Activated CD8-positive, alpha-beta memory T cell treated with anti-CD3 and anti-CD28 coated beads for 4 hours (primary cell): Measurements from ENCODE around the gene ITGB6.

ENCODE experiments used
- DNase-seq, 2 donors: peaks; one replicate each; pipeline ENCODE4 v3.0.0-alpha.2; 2020; ENCODE audit warnings: low read depth in 2 of 2

Gene ITGB6

GRCh38 chr2:160221391-160222276, 21.6 kb upstream of the ITGB6 start:
- DNase-seq, result no peak

- no peak for DNase-seq
Observed at GRCh38 chr2:160220545-160221009, 20.5 kb upstream of the ITGB6 start.

- DNase-seq, result no peak
Observed at GRCh38 chr2:160220026-160220425, 20.0 kb upstream of the ITGB6 start.

GRCh38 chr2:160214461-160215445, 14.7 kb upstream of the ITGB6 start:
- DNase-seq, result no peak

- no peak for DNase-seq
Observed at GRCh38 chr2:160213511-160213910, 13.4 kb upstream of the ITGB6 start.

GRCh38 chr2:160210599-160211138, 10.6 kb upstream of the ITGB6 start:
- DNase-seq, result peak; percentile 25 to 41

GRCh38 chr2:160209516-160209856, 9.4 kb upstream of the ITGB6 start:
- no peak for DNase-seq

GRCh38 chr2:160208655-160209515, 8.8 kb upstream of the ITGB6 start:
- no peak for DNase-seq

- no peak for DNase-seq
Observed at GRCh38 chr2:160207804-160208654, 8.0 kb upstream of the ITGB6 start.

GRCh38 chr2:160207271-160207670, 7.2 kb upstream of the ITGB6 start:
- no peak for DNase-seq

GRCh38 chr2:160206436-160206835, 6.4 kb upstream of the ITGB6 start:
- no peak for DNase-seq

GRCh38 chr2:160205505-160205904, 5.4 kb upstream of the ITGB6 start:
- no peak for DNase-seq

GRCh38 chr2:160203422-160203821, 3.4 kb upstream of the ITGB6 start:
- no peak for DNase-seq

GRCh38 chr2:160203007-160203406, 2.9 kb upstream of the ITGB6 start:
- no peak for DNase-seq

GRCh38 chr2:160201849-160202539, 1.9 kb upstream of the ITGB6 start:
- DNase-seq, result no peak

- DNase-seq, result no peak
Observed at GRCh38 chr2:160200921-160201320, 849 bp upstream of the ITGB6 start.

- no peak for DNase-seq
Observed at GRCh38 chr2:160199053-160199452, 1.0 kb downstream of the ITGB6 start.

GRCh38 chr2:160197587-160197986, 2.5 kb downstream of the ITGB6 start:
- DNase-seq, result no peak

- DNase-seq, result no peak
Observed at GRCh38 chr2:160194946-160195345, 5.1 kb downstream of the ITGB6 start.

- no peak for DNase-seq
Observed at GRCh38 chr2:160194351-160194750, 5.7 kb downstream of the ITGB6 start.
